Upper lobe of left lung (tissue), 6 donors: Measurements from ENCODE around the gene SLC6A17. TPM values are rescaled to one million over a fixed set of nuclear protein-coding genes. Genes with fewer than 3 reads are reported as not detected.

ENCODE experiments used
- ATAC-seq, 2 donors: fragments of 200-7000 bp; cut with Tn5 transposase; one replicate each; pipeline ENCODE4 v1.9.1; 2022; ENCODE audit warnings: mild to moderate bottlenecking in 2 of 2, moderate library complexity in 2 of 2; ENCODE audit not compliant: low FRiP score in 2 of 2
- DNase-seq, 2 donors: peaks; one replicate each; pipeline ENCODE4 v3.0.0-alpha.2; 2019 to 2020
- H3K27ac ChIP-seq, 4 donors: fragments of 200-600 bp; sonication (generic); one replicate each; pipeline ENCODE4 v1.5.1; 2016 to 2019
- H3K27me3 ChIP-seq, 4 donors: fragments of 200-600 bp; sonication (generic); one replicate each; pipeline ENCODE4 v1.5.1; 2017 to 2019
- H3K36me3 ChIP-seq, 4 donors: fragments of 200-600 bp; sonication (generic); one replicate each; pipeline ENCODE4 v1.5.1; 2016 to 2019
- H3K4me1 ChIP-seq, 4 donors: fragments of 200-600 bp; sonication (generic); one replicate each; pipeline ENCODE4 v1.5.1; 2018 to 2019
- H3K4me3 ChIP-seq, 4 donors: fragments of 200-600 bp; sonication (generic); one replicate each; pipeline ENCODE4 v1.5.1; 2017 to 2019; ENCODE audit warnings: mild to moderate bottlenecking in 2 of 4, moderate library complexity in 1 of 4
- H3K9me3 ChIP-seq, 4 donors: fragments of 200-600 bp; sonication (generic); one replicate each; pipeline ENCODE4 v1.5.1; 2018 to 2019
- EP300 ChIP-seq, 4 donors: sonication (generic); formaldehyde crosslinking; IDR thresholded peaks; one replicate each; pipeline ENCODE4 v1.5.1; 2017; ENCODE audit warnings: antibody characterized with exemption in 4 of 4, control low read depth in 2 of 4
- POLR2A ChIP-seq, 4 donors: fragments of 450-650 bp; IDR thresholded peaks; one replicate each; pipeline ENCODE4 v1.5.1; 2016 to 2017; ENCODE audit warnings: antibody characterized with exemption in 4 of 4, mild to moderate bottlenecking in 2 of 4
- POLR2AphosphoS5 ChIP-seq, 2 donors: sonication (generic); formaldehyde crosslinking; IDR thresholded peaks; one replicate each; pipeline ENCODE4 v1.5.1; 2017; ENCODE audit warnings: antibody characterized with exemption in 2 of 2
- WGBS, 2 donors: methylation state at CpG; one replicate each; pipeline ENCODE4 v1.1.5; 2017 to 2018; 5-methylcytosine and 5-hydroxymethylcytosine counted together
- total RNA-seq, 6 donors: library from RNA; depleted of rRNA in 4 of 6; stranded (reverse); fragments of >200 nt in 4 of 6; gene quantifications; one replicate each; pipeline versions ENCODE4 v1.1.0 to v1.2.1, GENCODE V29; 2016 to 2021
- TF ChIP-seq, protein P1 (sequence below), 6 experiments: fragments of 450-650 bp in 4 of 6; fragments of 200-600 bp in 2 of 6; sonication (generic) in 2 of 6; IDR thresholded peaks; one replicate each; pipeline ENCODE4 v1.5.1; 2016 to 2019; ENCODE audit warnings: antibody characterized with exemption in 6 of 6
- donor health status: DM: no; HTN: no; CAD: no; lungs with moderate emphysema.
- donor health status: DM: no; HTN: yes; CAD: no; lungs with severe emphysema.

The SLC6A17 gene
- total RNA-seq, 6 donors from 2014 or later, result 0.07 TPM; not detected in 5

GRCh38 chr1:110230381-110231199 is 80.3 kb downstream of the SLC6A17 start:
- Histone ChIP-seq H3K27ac (peak overlapping the region in 1 of 4 donors; percentile 0), H3K36me3 (peaks cover 0 to 47% (median 4%) of the 10 kb centered on the region in 4 donors), H3K4me1 (peaks cover 0 to 5% (median 2%) of the 10 kb centered on the region in 4 donors), H3K9me3 (no peaks in the 10 kb centered on the region), H3K4me3 (no peak overlapping the region), H3K27me3 (no peaks in the 10 kb centered on the region)
- 86 to 92% methylated on average over 9 to 11 of the region's 11 CpGs for WGBS, 2 donors
- no peak for DNase-seq
- ATAC-seq, result no peak
- TF ChIP-seq POLR2AphosphoS5 (IDR thresholded peaks at IDR 0.05), result no peak
- no peak for TF ChIP-seq EP300 (IDR thresholded peaks at IDR 0.05)
- TF ChIP-seq, protein P1, sequence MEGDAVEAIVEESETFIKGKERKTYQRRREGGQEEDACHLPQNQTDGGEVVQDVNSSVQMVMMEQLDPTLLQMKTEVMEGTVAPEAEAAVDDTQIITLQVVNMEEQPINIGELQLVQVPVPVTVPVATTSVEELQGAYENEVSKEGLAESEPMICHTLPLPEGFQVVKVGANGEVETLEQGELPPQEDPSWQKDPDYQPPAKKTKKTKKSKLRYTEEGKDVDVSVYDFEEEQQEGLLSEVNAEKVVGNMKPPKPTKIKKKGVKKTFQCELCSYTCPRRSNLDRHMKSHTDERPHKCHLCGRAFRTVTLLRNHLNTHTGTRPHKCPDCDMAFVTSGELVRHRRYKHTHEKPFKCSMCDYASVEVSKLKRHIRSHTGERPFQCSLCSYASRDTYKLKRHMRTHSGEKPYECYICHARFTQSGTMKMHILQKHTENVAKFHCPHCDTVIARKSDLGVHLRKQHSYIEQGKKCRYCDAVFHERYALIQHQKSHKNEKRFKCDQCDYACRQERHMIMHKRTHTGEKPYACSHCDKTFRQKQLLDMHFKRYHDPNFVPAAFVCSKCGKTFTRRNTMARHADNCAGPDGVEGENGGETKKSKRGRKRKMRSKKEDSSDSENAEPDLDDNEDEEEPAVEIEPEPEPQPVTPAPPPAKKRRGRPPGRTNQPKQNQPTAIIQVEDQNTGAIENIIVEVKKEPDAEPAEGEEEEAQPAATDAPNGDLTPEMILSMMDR (IDR thresholded peaks at IDR 0.05), result no peak
- TF ChIP-seq POLR2A (IDR thresholded peaks at IDR 0.05), result no peak

- no peaks in the 10 kb centered on the region for H3K9me3 ChIP-seq
- ATAC-seq (no peak), DNase-seq (no peak)
- no peaks in the 10 kb centered on the region for H3K27me3 ChIP-seq
- no peak overlapping the region for H3K4me3 ChIP-seq
- TF ChIP-seq, protein P1 (IDR thresholded peaks at IDR 0.05), result no peak
- TF ChIP-seq POLR2A (IDR thresholded peaks at IDR 0.05) (no peak), POLR2AphosphoS5 (IDR thresholded peaks at IDR 0.05) (no peak), EP300 (IDR thresholded peaks at IDR 0.05) (no peak)
- no peak overlapping the region for H3K27ac ChIP-seq
- WGBS, 2 donors, result 69 to 87% methylated on average over 2 of the region's 2 CpGs
- H3K4me1 ChIP-seq, result peaks cover 0 to 6% (median 2%) of the 10 kb centered on the region in 4 donors
- peaks cover 0 to 18% (median 4%) of the 10 kb centered on the region in 4 donors for H3K36me3 ChIP-seq
These were observed 83.6 kb downstream of the SLC6A17 start for GRCh38 chr1:110233861-110234260.

GRCh38 chr1:110234691-110235090 is 84.4 kb downstream of the SLC6A17 start:
- Histone ChIP-seq H3K4me1 (peaks cover 0 to 6% (median 2%) of the 10 kb centered on the region in 4 donors), H3K4me3 (no peak overlapping the region), H3K9me3 (no peaks in the 10 kb centered on the region), H3K27ac (peak overlapping the region in 1 of 4 donors; percentile 1), H3K36me3 (peaks cover 0 to 15% (median under 1%) of the 10 kb centered on the region in 4 donors), H3K27me3 (no peaks in the 10 kb centered on the region)
- DNase-seq (no peak), ATAC-seq (no peak)
- WGBS, 2 donors, result 88 to 95% methylated on average over 5 of the region's 5 CpGs
- TF ChIP-seq POLR2AphosphoS5 (IDR thresholded peaks at IDR 0.05) (no peak), POLR2A (IDR thresholded peaks at IDR 0.05) (no peak), EP300 (IDR thresholded peaks at IDR 0.05) (no peak)
- TF ChIP-seq, protein P1 (IDR thresholded peaks at IDR 0.05), result no peak

GRCh38 chr1:110235181-110235833 is 85.0 kb downstream of the SLC6A17 start:
- Histone ChIP-seq H3K9me3 (no peaks in the 10 kb centered on the region), H3K4me3 (no peak overlapping the region), H3K4me1 (peaks cover 5 to 11% (median 6%) of the 10 kb centered on the region in 4 donors), H3K27ac (peak overlapping the region in 2 of 4 donors; percentile 1 to 21), H3K36me3 (peaks cover 0 to 13% (median 0%) of the 10 kb centered on the region in 4 donors), H3K27me3 (no peaks in the 10 kb centered on the region)
- ATAC-seq, result no peak
- 53 to 67% methylated on average over 11 to 13 of the region's 13 CpGs for WGBS, 2 donors
- TF ChIP-seq EP300 (IDR thresholded peaks at IDR 0.05), result no peak
- TF ChIP-seq POLR2A (IDR thresholded peaks at IDR 0.05), result no peak
- TF ChIP-seq, protein P1 (IDR thresholded peaks at IDR 0.05), result no peak
- TF ChIP-seq POLR2AphosphoS5 (IDR thresholded peaks at IDR 0.05), result no peak
- no peak for DNase-seq
